ENCODE data around the gene OR10H4.
"Not testable (repeated sequence)": the region's sequence is repeated elsewhere in the genome, so short reads cannot be mapped to it uniquely, and the experiment has no call there.

Gene OR10H4, protein sequence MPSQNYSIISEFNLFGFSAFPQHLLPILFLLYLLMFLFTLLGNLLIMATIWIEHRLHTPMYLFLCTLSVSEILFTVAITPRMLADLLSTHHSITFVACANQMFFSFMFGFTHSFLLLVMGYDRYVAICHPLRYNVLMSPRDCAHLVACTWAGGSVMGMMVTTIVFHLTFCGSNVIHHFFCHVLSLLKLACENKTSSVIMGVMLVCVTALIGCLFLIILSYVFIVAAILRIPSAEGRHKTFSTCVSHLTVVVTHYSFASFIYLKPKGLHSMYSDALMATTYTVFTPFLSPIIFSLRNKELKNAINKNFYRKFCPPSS

GRCh38 chr19:15948223-15949058 is at the start of gene OR10H4:
Gene OR10H4 (plus strand): TSS chr19:15949008. CDS start chr19:15949008, 0 bp downstream.
- FAIRE-seq, result no peak

DNA sequence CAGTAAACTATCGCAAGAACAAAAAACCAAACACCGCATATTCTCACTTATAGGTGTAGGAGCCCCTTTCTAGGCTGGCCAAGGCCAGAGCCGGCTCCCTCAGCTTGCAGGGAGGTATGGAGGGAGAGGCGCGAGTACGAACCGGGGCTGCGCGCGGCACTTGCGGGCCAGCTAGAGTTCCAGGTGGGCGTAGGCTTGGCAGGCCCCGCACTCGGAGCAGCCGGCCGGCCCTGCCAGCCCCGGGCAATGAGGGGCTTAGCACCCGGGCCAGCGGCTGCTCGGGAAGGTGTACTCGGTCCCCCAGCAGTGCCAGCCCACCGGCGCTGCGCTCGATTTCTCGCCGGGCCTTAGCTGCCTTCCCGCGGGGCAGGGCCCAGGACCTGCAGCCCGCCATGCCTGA is 49.2 kb upstream of the OR10H4 start:
- not testable (repeated sequence) for FAIRE-seq

DNA sequence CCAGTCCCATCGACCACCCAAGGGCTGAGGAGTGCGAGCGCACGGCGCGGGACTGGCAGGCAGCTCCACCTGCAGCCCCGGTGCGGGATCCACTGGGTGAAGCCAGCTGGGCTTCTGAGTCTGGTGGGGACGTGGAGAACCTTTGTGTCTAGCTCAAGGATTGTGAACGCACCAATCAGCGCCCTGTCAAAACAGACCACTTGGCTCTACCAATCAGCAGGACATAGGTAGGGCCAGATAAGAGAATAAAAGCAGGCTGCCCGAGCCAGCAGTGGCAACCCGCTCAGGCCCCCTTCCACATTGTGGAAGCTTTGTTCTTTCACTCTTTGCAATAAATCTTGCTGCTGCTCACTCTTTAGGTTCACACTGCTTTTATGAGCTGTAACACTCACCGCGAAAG is 48.8 kb upstream of the OR10H4 start:
- FAIRE-seq, result not testable (repeated sequence)

- no peak for FAIRE-seq
Observed at GRCh38 chr19:15900504-15900903, 48.3 kb upstream of the OR10H4 start.

GRCh38 chr19:15902254-15902653 is 46.6 kb upstream of the OR10H4 start:
- no peak for FAIRE-seq

DNA sequence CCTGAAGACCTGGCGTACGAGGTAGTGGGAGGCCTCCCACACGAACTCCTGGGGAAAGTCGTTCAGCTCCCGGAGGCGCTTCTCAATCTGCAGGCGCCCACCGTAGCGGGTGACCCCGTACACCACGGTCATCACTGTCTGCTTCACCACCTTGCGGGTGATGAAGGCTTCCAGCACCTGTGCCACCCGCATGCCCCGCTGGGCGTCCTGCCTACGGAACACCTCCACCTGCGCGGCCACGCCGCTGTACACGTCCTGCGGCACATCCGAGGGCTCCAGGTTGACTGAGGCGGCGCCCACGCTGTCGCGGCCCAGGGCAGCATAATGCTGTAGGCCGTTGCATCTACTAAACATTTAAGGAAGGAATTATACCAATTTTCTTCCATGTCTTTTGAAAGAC is 45.9 kb upstream of the OR10H4 start:
- not testable (repeated sequence) for FAIRE-seq

- no peak for FAIRE-seq
Observed at GRCh38 chr19:15905026-15905425, 43.8 kb upstream of the OR10H4 start.

DNA sequence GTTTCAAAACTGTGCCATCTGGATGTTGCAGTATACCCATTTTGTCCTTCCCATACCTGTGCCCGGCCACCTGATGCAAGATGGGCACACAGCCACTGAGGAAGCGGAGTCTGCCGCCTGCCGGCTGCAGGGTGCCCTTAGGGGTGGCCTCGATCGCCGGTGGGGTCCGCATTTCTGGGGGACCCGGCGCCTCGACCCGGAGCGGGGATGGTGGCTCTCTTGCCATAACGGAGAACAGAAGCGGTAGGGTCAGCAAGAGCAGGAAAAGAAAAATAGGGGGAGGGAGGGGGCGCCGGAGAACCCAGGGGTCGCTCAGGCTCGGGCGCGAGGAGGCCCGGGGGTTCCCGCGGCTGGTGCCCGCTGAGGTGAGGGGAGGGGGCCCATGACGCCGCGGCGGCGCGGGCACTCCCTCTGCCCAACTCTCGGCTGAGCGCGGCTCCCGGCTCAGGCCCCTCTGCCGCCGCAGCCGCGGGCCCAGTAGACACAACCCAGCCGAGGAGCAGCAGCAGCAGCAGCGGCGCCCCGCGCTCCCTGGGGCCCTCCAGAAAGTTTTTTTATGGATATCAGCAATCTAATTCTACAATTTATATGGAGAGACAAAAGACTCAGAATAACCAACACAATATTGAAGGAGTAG is 37.1 kb upstream of the OR10H4 start:
- no peak for FAIRE-seq

- FAIRE-seq, result no peak
Observed at GRCh38 chr19:15913384-15913783, 35.4 kb upstream of the OR10H4 start.

DNA sequence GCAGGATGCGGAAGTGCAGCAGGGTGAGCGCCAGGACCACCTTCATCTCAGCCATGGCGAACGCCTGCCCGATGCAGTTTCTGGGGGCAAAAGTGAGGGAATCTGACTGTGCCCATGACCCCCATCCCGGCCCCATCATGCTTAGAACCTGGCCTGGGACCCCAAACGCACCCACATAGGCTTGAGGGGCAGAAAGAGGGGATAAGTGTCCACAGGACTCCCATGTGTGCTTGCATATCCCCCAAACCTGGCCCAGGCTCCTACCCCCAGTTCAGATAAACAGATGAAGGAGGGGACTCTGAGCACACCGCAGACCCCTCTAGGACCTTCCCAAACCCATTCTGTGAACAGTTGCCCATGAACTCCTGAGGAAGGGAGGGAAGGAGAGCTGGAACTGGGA is 35.0 kb upstream of the OR10H4 start:
- no peak for FAIRE-seq

DNA sequence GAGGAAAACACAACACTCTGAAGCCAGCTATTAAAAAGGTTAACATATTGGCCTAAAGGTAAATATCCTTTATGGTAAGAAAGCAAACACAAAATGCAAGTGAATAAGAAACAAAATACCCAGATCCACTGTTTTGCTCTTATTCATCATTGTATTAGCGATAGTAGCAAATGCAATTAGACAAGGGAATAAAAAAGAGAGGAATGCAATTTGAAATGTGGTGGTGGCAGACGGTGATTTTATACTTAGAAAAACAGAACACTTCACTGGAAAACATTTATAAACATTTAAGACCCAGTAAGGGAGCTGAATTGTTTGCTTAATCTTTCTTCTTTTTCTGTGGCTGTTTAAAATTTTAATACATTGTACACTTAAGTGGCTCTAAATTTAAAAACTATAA is 33.7 kb upstream of the OR10H4 start:
- no peak for FAIRE-seq

GRCh38 chr19:15919243-15919642 is 29.6 kb upstream of the OR10H4 start:
- no peak for FAIRE-seq

- no peak for FAIRE-seq
Observed at GRCh38 chr19:15922021-15922420, 26.8 kb upstream of the OR10H4 start.

DNA sequence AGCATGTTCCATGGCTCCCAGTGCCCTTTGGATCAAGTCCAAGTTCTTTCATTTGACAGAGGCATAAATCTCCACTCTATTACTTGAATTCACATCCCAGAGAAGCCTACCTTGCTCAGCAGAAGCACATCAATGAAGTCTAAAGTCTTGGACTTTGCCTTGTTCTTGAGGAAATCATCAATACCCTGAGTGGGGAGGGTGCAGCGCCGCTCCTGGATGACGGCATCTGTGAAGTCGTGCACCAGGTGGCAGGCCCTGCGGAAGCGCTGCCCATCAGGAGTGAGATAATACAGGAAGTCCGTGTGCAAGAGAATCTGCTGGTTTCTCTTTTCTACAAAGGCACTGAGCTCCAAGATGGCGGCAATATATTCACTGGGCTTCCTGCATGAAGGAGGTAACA is 25.1 kb upstream of the OR10H4 start:
- FAIRE-seq, result no peak

GRCh38 chr19:15926484-15926883 is 22.3 kb upstream of the OR10H4 start:
- FAIRE-seq, result no peak

DNA sequence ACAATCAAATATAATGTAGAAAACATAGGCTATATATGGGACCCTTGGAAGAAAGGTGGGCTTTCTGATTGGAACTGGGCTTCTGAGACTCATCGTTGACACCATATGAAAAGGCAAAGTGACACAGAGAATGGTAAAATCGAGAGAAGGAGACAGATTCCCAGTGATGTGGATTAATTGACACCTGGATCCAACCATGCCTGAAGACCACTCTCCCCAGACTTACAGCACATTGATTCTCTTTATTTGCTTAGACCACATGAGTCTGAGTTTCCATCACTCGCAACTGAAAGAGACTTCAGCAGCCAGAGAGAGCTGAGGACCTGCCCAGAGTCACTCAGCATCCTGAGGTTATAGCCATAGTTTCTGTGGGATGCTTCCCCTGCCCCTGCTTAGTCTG is 20.5 kb upstream of the OR10H4 start:
- no peak for FAIRE-seq

GRCh38 chr19:15933761-15934331 is 15.0 kb upstream of the OR10H4 start:
- FAIRE-seq, result not testable (repeated sequence)

DNA sequence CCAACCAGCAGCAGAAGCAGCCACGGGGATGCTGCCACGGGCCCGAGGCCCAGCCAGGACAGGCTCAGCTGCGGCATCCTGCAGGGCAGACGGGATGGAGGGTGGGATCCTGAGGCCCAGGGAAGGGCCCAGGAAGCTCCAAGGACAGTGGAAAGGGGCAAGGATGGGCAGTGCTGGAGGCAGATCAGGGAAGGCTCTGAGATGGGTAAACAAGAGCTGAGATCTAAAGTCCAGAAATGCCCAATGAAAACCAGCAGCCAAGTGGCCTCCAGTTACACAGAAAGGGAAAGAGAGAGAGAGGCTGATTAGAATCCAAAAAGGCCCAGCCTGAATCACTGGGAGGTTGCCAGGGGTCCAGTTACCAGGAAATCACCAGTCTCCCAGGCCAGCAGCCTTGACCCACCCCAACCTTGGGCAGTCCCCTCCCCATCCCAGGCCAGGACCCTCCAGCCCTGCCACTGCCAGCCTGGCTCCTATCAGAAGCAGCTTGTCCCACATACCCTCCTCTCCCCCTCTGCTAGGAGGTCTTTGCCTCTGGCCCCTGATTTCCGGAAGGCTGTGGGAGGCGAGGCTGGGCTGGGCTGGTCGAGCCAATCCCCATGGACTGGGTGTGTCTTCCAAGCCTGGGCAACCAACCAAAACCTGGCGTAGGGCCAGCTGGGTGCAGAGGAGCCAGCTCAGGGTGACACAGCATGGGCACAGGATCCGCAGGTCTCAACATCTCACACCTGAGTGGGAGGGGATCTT is 14.3 kb upstream of the OR10H4 start, which contains the start of gene CYP4F11:
CYP4F11 (minus strand) TSS at position 198 of the 747 bp plus-strand sequence; CDS start at position 77, 121 bp downstream.
- no peak for FAIRE-seq

- FAIRE-seq, result no peak
Observed at GRCh38 chr19:15935167-15935702, 13.6 kb upstream of the OR10H4 start.

GRCh38 chr19:15936173-15936572 is 12.6 kb upstream of the OR10H4 start:
- FAIRE-seq, result no peak

DNA sequence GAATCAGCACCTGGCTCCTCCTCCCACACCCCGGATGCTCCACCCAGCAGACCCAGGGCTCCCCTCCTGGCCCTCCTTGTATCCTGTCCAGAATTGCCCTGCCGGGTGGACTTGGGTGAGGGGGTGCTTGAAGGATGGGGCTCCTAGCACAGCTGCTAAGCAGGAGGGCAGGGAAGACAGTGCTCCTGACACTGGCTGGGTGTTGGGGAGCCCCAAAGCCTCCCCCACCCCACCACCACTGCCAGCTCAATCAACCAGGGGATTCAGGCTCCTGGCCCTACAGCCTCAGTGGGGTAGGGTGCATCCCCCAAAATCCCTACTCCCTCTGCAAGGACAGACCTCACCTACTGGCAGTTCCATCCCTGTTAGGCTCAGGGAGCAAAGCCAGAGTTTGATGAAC is 11.9 kb upstream of the OR10H4 start:
- no peak for FAIRE-seq

DNA sequence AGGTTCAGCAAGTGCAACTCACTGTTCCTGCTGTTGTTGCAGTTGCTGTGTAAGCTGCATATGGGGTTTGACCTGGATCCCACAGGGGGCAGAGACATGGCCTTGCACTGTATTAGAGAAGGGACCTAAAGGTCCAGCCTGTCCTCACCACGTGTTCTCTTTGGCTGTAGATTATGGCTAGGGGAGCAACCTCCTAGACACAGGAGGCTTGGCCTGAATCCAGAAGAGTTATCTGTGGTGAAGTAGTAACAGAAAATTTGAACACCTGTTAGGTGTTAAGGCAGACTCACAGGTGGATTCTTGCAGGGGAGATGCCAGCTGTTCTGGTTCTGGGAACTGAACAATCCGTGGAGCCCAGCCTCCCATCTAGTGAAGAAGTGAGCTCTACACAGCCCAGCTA is 11.0 kb upstream of the OR10H4 start:
- no peak for FAIRE-seq

Data from islet of Langerhans (tissue), 1 donor.